Activated T-helper 9 cell treated with anti-CD3 and anti-CD28 coated beads, Interleukin-2, amount 50 U/mL, for 16 hours (primary cell): Measurements from ENCODE around the gene AGXT2.

Experiments
- DNase-seq: peaks from one replicate; pipeline ENCODE4 v3.0.0-alpha.2; 2020; ENCODE audit warnings: low read depth

Gene AGXT2

DNA sequence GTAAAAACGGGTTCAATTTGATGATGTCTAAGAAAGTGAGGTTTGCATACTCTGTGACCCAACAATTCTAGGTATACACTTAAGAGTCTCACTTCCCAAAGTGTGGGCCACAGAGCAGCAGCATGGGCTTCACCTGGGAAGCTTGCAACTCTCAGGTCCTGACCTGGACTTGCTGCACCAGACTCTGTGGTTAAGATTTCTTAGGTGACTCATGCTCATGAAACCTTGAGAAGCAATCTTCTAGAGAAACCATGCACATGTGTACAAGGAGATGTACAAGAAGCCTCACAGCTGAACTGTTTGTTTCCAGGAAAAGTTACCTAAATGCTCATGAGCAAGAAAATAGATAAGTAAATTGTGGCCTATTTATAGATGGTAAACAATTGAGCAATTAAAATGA lies 88.4 kb downstream of the AGXT2 start:
- DNase-seq, result no peak

DNA sequence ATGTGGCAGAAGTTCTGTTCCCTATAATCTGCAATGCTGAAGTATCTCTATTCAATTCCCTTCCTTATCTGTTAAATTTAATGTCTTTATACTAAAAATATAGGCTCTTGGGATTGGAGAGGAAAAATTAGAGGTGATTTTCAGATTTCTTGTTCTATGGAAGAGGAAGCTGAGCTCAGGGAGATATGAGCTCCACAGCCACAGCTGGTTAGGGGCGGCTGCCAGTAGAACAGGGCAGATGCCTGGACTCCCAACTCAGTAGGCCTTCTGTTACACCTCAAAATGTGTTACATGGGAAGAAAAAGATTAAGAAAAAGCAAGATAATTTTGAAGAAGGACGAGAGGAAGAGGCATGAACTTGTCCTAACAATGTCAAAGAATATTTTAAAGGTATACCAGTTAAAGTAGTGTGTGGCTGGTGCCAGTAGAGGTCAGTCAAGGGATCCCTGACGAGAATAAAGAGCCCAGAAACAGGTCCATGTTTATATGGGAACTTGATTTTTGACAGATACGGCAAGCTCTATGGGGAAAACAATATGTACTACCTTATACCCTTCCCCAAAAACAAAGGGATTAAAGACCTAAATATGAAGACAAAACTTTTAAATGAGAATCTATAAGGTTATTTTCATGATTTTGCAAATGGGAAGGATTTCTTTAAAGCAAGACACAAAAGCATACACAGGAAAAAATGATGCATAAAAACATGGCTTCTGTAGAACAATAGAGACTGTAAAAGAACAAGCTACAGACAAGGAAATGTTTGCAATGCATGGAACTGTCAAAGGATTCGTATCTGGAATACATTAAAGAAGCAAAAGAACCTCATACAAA lies 89.7 kb downstream of the AGXT2 start:
- no peak for DNase-seq

DNA sequence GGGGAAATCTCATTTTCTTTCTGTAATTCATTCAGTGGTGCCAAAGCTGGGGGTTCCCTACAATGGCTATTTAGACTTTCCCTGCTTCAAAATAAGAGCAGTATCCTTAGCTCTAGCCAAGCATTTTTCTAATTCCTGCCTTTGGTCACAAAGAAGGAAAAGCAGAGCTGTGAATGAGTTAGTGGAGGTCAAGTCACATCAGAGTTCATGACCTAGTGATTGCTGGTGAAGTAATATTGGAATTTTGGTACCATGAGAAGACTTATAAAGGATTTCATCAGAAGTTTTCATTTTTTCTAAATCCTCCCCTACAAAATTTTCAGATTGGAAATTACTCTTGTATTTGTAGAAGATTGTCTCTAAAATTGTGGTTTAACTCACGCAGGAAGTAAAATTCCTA lies 90.4 kb downstream of the AGXT2 start:
- no peak for DNase-seq
